NCI-H1694 treated with DMSO at 0.1 percent for 48 hours (cell line): ENCODE results near the gene CFAP46.
"Not testable (repeated sequence)": the region's sequence is repeated elsewhere in the genome, so short reads cannot be mapped to it uniquely, and the experiment has no call there.

ENCODE experiments used
- DNase-seq: peaks from one replicate; lab custom pipeline; 2025; lab: John Stamatoyannopoulos, UW

CFAP46 gene

GRCh38 chr10:132926777-132927650 is 15.4 kb downstream of the CFAP46 start:
- no peak for DNase-seq

- no peak for DNase-seq
Measured at GRCh38 chr10:132926070-132926469, 16.3 kb downstream of the CFAP46 start.

- no peak for DNase-seq
Measured at GRCh38 chr10:132925614-132926013, 16.8 kb downstream of the CFAP46 start.

GRCh38 chr10:132925071-132925561 is 17.3 kb downstream of the CFAP46 start:
- DNase-seq, result no peak

- DNase-seq, result no peak
Measured at GRCh38 chr10:132924046-132924952, 18.1 kb downstream of the CFAP46 start.

GRCh38 chr10:132923384-132923783 is 19.0 kb downstream of the CFAP46 start:
- not testable (repeated sequence) for DNase-seq

- no peak for DNase-seq
Measured at GRCh38 chr10:132922872-132923271, 19.5 kb downstream of the CFAP46 start.

- DNase-seq, result no peak
Measured at GRCh38 chr10:132921818-132922807, 20.3 kb downstream of the CFAP46 start.

- DNase-seq, result no peak
Measured at GRCh38 chr10:132921086-132921485, 21.3 kb downstream of the CFAP46 start.

GRCh38 chr10:132920101-132920925 is 22.1 kb downstream of the CFAP46 start:
- no peak for DNase-seq

- no peak for DNase-seq
Measured at GRCh38 chr10:132919374-132920100, 22.8 kb downstream of the CFAP46 start.

GRCh38 chr10:132918617-132919373 is 23.6 kb downstream of the CFAP46 start:
- DNase-seq, result no peak

GRCh38 chr10:132918264-132918616 is 24.1 kb downstream of the CFAP46 start:
- no peak for DNase-seq

- no peak for DNase-seq
Measured at GRCh38 chr10:132916956-132917666, 25.3 kb downstream of the CFAP46 start.

GRCh38 chr10:132916421-132916841 is 25.9 kb downstream of the CFAP46 start:
- DNase-seq, result no peak

- no peak for DNase-seq
Measured at GRCh38 chr10:132915411-132915810, 27.0 kb downstream of the CFAP46 start.

GRCh38 chr10:132914732-132915131 is 27.6 kb downstream of the CFAP46 start:
- no peak for DNase-seq

GRCh38 chr10:132913559-132914115 is 28.7 kb downstream of the CFAP46 start:
- DNase-seq, result no peak
